ENCODE results near the gene PERCC1. TPM values are rescaled to one million over a fixed set of nuclear protein-coding genes. Genes with fewer than 3 reads are reported as not detected.

Gene PERCC1
- total RNA-seq, 1 donor from 2014 or later = not detected

GRCh38 chr16:1394367-1394951 is 36.4 kb upstream of the PERCC1 start:
- Histone ChIP-seq H3K27me3 (ENCODE audit: control insufficient read depth in 3 of 3, insufficient read depth in 3 of 3, low read length in 3 of 3) (no peaks in the 10 kb centered on the region), H3K36me3 (ENCODE audit: control insufficient read depth in 3 of 3, insufficient read depth in 3 of 3, low read length in 3 of 3) (peaks cover 41 to 55% (median 50%) of the 10 kb centered on the region in 3 donors)

GRCh38 chr16:1395444-1396031 is 35.3 kb upstream of the PERCC1 start:
- peaks cover 39 to 55% (median 44%) of the 10 kb centered on the region in 3 donors for H3K36me3 ChIP-seq (ENCODE audit: control insufficient read depth in 3 of 3, insufficient read depth in 3 of 3, low read length in 3 of 3)
- H3K9ac ChIP-seq (ENCODE audit: low read depth in 1 of 3, low read length in 3 of 3) = no peak overlapping the region
- H3K27ac ChIP-seq (ENCODE audit: low read depth, low read length) = no peak overlapping the region
- no peaks in the 10 kb centered on the region for H3K9me3 ChIP-seq (ENCODE audit: control insufficient read depth in 3 of 3, low read length in 3 of 3)
- H3K4me3 ChIP-seq (ENCODE audit: low read length in 3 of 3) = no peak overlapping the region
- H3K27me3 ChIP-seq (ENCODE audit: control insufficient read depth in 3 of 3, insufficient read depth in 3 of 3, low read length in 3 of 3) = no peaks in the 10 kb centered on the region
- no peaks in the 10 kb centered on the region for H3K4me1 ChIP-seq (ENCODE audit: control insufficient read depth in 3 of 3, insufficient read depth in 3 of 3, low read length in 3 of 3)

More at GRCh38 chr16:1394367-1394951, 36.4 kb upstream of the PERCC1 start:
- no peak overlapping the region for H3K27ac ChIP-seq (ENCODE audit: low read depth, low read length)
- H3K9me3 ChIP-seq (ENCODE audit: control insufficient read depth in 3 of 3, low read length in 3 of 3) = no peaks in the 10 kb centered on the region
- H3K4me1 ChIP-seq (ENCODE audit: control insufficient read depth in 3 of 3, insufficient read depth in 3 of 3, low read length in 3 of 3) = no peaks in the 10 kb centered on the region
- no peak overlapping the region for H3K9ac ChIP-seq (ENCODE audit: low read depth in 1 of 3, low read length in 3 of 3)
- H3K4me3 ChIP-seq (ENCODE audit: low read length in 3 of 3) = no peak overlapping the region

- H3K27me3 ChIP-seq (ENCODE audit: control insufficient read depth in 3 of 3, insufficient read depth in 3 of 3, low read length in 3 of 3) = no peaks in the 10 kb centered on the region
- no peak overlapping the region for H3K9ac ChIP-seq (ENCODE audit: low read depth in 1 of 3, low read length in 3 of 3)
- H3K4me3 ChIP-seq (ENCODE audit: low read length in 3 of 3) = no peak overlapping the region
- H3K36me3 ChIP-seq (ENCODE audit: control insufficient read depth in 3 of 3, insufficient read depth in 3 of 3, low read length in 3 of 3) = peaks cover 43 to 53% (median 48%) of the 10 kb centered on the region in 3 donors
- H3K4me1 ChIP-seq (ENCODE audit: control insufficient read depth in 3 of 3, insufficient read depth in 3 of 3, low read length in 3 of 3) = no peaks in the 10 kb centered on the region
- H3K27ac ChIP-seq (ENCODE audit: low read depth, low read length) = no peak overlapping the region
- no peaks in the 10 kb centered on the region for H3K9me3 ChIP-seq (ENCODE audit: control insufficient read depth in 3 of 3, low read length in 3 of 3)
These were observed 33.1 kb upstream of the PERCC1 start for GRCh38 chr16:1397779-1398178.

- no peaks in the 10 kb centered on the region for H3K4me1 ChIP-seq (ENCODE audit: control insufficient read depth in 3 of 3, insufficient read depth in 3 of 3, low read length in 3 of 3)
- no peak overlapping the region for H3K9ac ChIP-seq (ENCODE audit: low read depth in 1 of 3, low read length in 3 of 3)
- H3K9me3 ChIP-seq (ENCODE audit: control insufficient read depth in 3 of 3, low read length in 3 of 3) = no peaks in the 10 kb centered on the region
- no peak overlapping the region for H3K27ac ChIP-seq (ENCODE audit: low read depth, low read length)
- H3K36me3 ChIP-seq (ENCODE audit: control insufficient read depth in 3 of 3, insufficient read depth in 3 of 3, low read length in 3 of 3) = peaks cover 43 to 50% (median 48%) of the 10 kb centered on the region in 3 donors
- no peak overlapping the region for H3K4me3 ChIP-seq (ENCODE audit: low read length in 3 of 3)
- no peaks in the 10 kb centered on the region for H3K27me3 ChIP-seq (ENCODE audit: control insufficient read depth in 3 of 3, insufficient read depth in 3 of 3, low read length in 3 of 3)
These were observed 32.5 kb upstream of the PERCC1 start for GRCh38 chr16:1398351-1398750.

- Histone ChIP-seq H3K9me3 (ENCODE audit: control insufficient read depth in 3 of 3, low read length in 3 of 3) (no peaks in the 10 kb centered on the region), H3K9ac (ENCODE audit: low read depth in 1 of 3, low read length in 3 of 3) (no peak overlapping the region), H3K27me3 (ENCODE audit: control insufficient read depth in 3 of 3, insufficient read depth in 3 of 3, low read length in 3 of 3) (no peaks in the 10 kb centered on the region), H3K4me1 (ENCODE audit: control insufficient read depth in 3 of 3, insufficient read depth in 3 of 3, low read length in 3 of 3) (no peaks in the 10 kb centered on the region), H3K27ac (ENCODE audit: low read depth, low read length) (no peak overlapping the region), H3K36me3 (ENCODE audit: control insufficient read depth in 3 of 3, insufficient read depth in 3 of 3, low read length in 3 of 3) (peaks cover 43 to 45% (median 43%) of the 10 kb centered on the region in 3 donors), H3K4me3 (ENCODE audit: low read length in 3 of 3) (no peak overlapping the region)
These were observed 31.9 kb upstream of the PERCC1 start for GRCh38 chr16:1398826-1399581.

- H3K4me1 ChIP-seq (ENCODE audit: control insufficient read depth in 3 of 3, insufficient read depth in 3 of 3, low read length in 3 of 3) = no peaks in the 10 kb centered on the region
- H3K36me3 ChIP-seq (ENCODE audit: control insufficient read depth in 3 of 3, insufficient read depth in 3 of 3, low read length in 3 of 3) = peaks cover 38 to 43% (median 43%) of the 10 kb centered on the region in 3 donors
- no peaks in the 10 kb centered on the region for H3K9me3 ChIP-seq (ENCODE audit: control insufficient read depth in 3 of 3, low read length in 3 of 3)
- no peak overlapping the region for H3K4me3 ChIP-seq (ENCODE audit: low read length in 3 of 3)
- H3K9ac ChIP-seq (ENCODE audit: low read depth in 1 of 3, low read length in 3 of 3) = no peak overlapping the region
- no peaks in the 10 kb centered on the region for H3K27me3 ChIP-seq (ENCODE audit: control insufficient read depth in 3 of 3, insufficient read depth in 3 of 3, low read length in 3 of 3)
- H3K27ac ChIP-seq (ENCODE audit: low read depth, low read length) = no peak overlapping the region
These were observed 29.7 kb upstream of the PERCC1 start for GRCh38 chr16:1401061-1401757.

- Histone ChIP-seq H3K27ac (ENCODE audit: low read depth, low read length) (no peak overlapping the region), H3K9ac (ENCODE audit: low read depth in 1 of 3, low read length in 3 of 3) (no peak overlapping the region), H3K27me3 (ENCODE audit: control insufficient read depth in 3 of 3, insufficient read depth in 3 of 3, low read length in 3 of 3) (no peaks in the 10 kb centered on the region), H3K9me3 (ENCODE audit: control insufficient read depth in 3 of 3, low read length in 3 of 3) (no peaks in the 10 kb centered on the region), H3K36me3 (ENCODE audit: control insufficient read depth in 3 of 3, insufficient read depth in 3 of 3, low read length in 3 of 3) (peaks cover 37 to 42% (median 42%) of the 10 kb centered on the region in 3 donors), H3K4me1 (ENCODE audit: control insufficient read depth in 3 of 3, insufficient read depth in 3 of 3, low read length in 3 of 3) (no peaks in the 10 kb centered on the region), H3K4me3 (ENCODE audit: low read length in 3 of 3) (no peak overlapping the region)
These were observed 29.1 kb upstream of the PERCC1 start for GRCh38 chr16:1401758-1402154.

GRCh38 chr16:1403036-1403435 is 27.8 kb upstream of the PERCC1 start:
- Histone ChIP-seq H3K9ac (ENCODE audit: low read depth in 1 of 3, low read length in 3 of 3) (no peak overlapping the region), H3K9me3 (ENCODE audit: control insufficient read depth in 3 of 3, low read length in 3 of 3) (no peaks in the 10 kb centered on the region), H3K27ac (ENCODE audit: low read depth, low read length) (no peak overlapping the region), H3K36me3 (ENCODE audit: control insufficient read depth in 3 of 3, insufficient read depth in 3 of 3, low read length in 3 of 3) (peaks cover 32 to 40% (median 38%) of the 10 kb centered on the region in 3 donors), H3K4me3 (ENCODE audit: low read length in 3 of 3) (no peak overlapping the region), H3K27me3 (ENCODE audit: control insufficient read depth in 3 of 3, insufficient read depth in 3 of 3, low read length in 3 of 3) (no peaks in the 10 kb centered on the region), H3K4me1 (ENCODE audit: control insufficient read depth in 3 of 3, insufficient read depth in 3 of 3, low read length in 3 of 3) (peaks cover 3 to 5% (median 4%) of the 10 kb centered on the region in 3 donors)

- H3K4me3 ChIP-seq (ENCODE audit: low read length in 3 of 3) = no peak overlapping the region
- H3K9me3 ChIP-seq (ENCODE audit: control insufficient read depth in 3 of 3, low read length in 3 of 3) = no peaks in the 10 kb centered on the region
- no peaks in the 10 kb centered on the region for H3K27me3 ChIP-seq (ENCODE audit: control insufficient read depth in 3 of 3, insufficient read depth in 3 of 3, low read length in 3 of 3)
- peaks cover 27 to 35% (median 31%) of the 10 kb centered on the region in 3 donors for H3K36me3 ChIP-seq (ENCODE audit: control insufficient read depth in 3 of 3, insufficient read depth in 3 of 3, low read length in 3 of 3)
- no peak overlapping the region for H3K9ac ChIP-seq (ENCODE audit: low read depth in 1 of 3, low read length in 3 of 3)
- H3K4me1 ChIP-seq (ENCODE audit: control insufficient read depth in 3 of 3, insufficient read depth in 3 of 3, low read length in 3 of 3) = peaks cover 8 to 11% (median 9%) of the 10 kb centered on the region in 3 donors
- H3K27ac ChIP-seq (ENCODE audit: low read depth, low read length) = no peak overlapping the region
These were observed 27.1 kb upstream of the PERCC1 start for GRCh38 chr16:1403733-1404132.

Data from skeletal muscle tissue (tissue), 4 donors.